ENCODE results near the gene SP140L. TPM values are rescaled to one million over a fixed set of nuclear protein-coding genes. Genes with fewer than 3 reads are reported as not detected.
"Not testable (repeated sequence)": the region's sequence is repeated elsewhere in the genome, so short reads cannot be mapped to it uniquely, and the experiment has no call there.

The SP140L gene
- total RNA-seq: 10 to 100 TPM; 13.2 to 14.4 TPM

DNA sequence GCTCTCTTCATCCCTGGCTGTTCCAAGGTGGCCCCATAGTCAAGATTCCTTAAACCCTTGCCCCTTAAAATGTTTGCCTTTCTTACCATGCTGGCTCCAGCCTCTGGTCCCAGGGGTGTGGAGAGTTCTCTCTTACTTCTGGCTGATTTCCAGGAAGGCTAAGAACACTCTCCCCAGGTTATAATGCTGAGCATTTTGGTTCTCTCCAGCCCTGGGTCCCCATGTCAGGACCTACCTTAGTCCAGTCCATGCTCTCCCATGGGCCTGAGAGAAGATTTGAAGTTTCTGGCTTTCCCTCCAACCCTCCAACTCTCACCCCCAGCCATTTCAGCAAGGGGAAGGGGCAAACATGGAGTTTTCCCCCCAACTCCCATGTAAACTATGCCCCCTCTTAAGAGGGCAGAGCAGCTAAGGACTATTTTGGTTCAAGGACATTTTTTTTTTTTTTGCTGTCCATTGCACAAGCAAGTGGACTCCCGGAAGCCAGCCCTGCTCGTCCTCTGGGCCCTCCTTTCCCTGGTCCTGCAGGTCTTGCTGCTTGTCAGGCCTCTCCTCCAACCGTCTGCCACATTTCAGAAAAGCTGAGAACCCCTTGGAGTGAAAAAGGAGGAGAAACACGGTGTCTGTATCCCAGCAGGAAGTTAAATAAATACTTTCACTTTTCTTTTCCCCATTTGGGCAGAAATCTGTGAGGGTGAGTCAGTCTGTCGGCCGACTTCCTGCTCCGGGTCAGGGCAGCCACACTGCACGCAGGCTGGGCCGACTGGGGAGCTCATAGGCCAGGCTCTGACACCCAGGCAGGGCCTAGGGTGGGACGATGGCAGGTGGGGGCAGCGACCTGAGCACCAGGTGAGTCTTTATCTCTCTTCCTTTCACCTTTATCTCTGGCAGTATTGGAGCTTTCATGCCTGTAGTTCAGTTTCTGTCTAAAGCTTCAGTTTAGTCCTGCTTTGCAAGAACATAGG is at the start of gene SP140L:
Gene SP140L (plus strand): TSS at position 741 of the 965 bp plus-strand sequence. CDS start 77 bp downstream, at position 818.
- H3K27ac ChIP-seq: peak within 1 kb of the TSS; percentile 90
- no peaks in the 10 kb centered on the region for H3K4me1 ChIP-seq
- peak; percentile 87 for DNase-seq
- intact Hi-C loops (cut with DNase I): loop anchor here (10.0 kb wide), 1 partner anchor 88 kb away; the partner anchor contains the start of gene SP100
- H3K4me3 ChIP-seq: peak within 1 kb of the TSS; percentile 31
- TF ChIP-seq, protein P1, sequence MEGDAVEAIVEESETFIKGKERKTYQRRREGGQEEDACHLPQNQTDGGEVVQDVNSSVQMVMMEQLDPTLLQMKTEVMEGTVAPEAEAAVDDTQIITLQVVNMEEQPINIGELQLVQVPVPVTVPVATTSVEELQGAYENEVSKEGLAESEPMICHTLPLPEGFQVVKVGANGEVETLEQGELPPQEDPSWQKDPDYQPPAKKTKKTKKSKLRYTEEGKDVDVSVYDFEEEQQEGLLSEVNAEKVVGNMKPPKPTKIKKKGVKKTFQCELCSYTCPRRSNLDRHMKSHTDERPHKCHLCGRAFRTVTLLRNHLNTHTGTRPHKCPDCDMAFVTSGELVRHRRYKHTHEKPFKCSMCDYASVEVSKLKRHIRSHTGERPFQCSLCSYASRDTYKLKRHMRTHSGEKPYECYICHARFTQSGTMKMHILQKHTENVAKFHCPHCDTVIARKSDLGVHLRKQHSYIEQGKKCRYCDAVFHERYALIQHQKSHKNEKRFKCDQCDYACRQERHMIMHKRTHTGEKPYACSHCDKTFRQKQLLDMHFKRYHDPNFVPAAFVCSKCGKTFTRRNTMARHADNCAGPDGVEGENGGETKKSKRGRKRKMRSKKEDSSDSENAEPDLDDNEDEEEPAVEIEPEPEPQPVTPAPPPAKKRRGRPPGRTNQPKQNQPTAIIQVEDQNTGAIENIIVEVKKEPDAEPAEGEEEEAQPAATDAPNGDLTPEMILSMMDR (IDR thresholded peaks at IDR 0.05): no peak
- no peaks in the 10 kb centered on the region for H3K9me3 ChIP-seq
- H3K9ac ChIP-seq (ENCODE audit: low read depth in 2 of 2, low read length in 2 of 2): peak within 1 kb of the TSS; percentile 64 to 74
- no peaks in the 10 kb centered on the region for H3K36me3 ChIP-seq
- no peaks in the 10 kb centered on the region for H3K27me3 ChIP-seq

- Histone ChIP-seq H3K36me3 (no peaks in the 10 kb centered on the region), H3K9me3 (no peaks in the 10 kb centered on the region), H3K27ac (no peak overlapping the region), H3K27me3 (no peaks in the 10 kb centered on the region), H3K4me3 (no peak overlapping the region), H3K9ac (ENCODE audit: low read depth in 2 of 2, low read length in 2 of 2) (no peak overlapping the region), H3K4me1 (no peaks in the 10 kb centered on the region)
- intact Hi-C loops (cut with DNase I): no loop called here
- TF ChIP-seq, protein P1 (IDR thresholded peaks at IDR 0.05): no peak
- no peak for DNase-seq
These were observed 44.1 kb upstream of the SP140L start for GRCh38 chr2:230282936-230283335.

GRCh38 chr2:230286048-230286447 is 40.9 kb upstream of the SP140L start:
- no peaks in the 10 kb centered on the region for H3K36me3 ChIP-seq
- no peak overlapping the region for H3K27ac ChIP-seq
- DNase-seq: no peak
- no peak overlapping the region for H3K9ac ChIP-seq (ENCODE audit: low read depth in 2 of 2, low read length in 2 of 2)
- H3K9me3 ChIP-seq: no peaks in the 10 kb centered on the region
- no peaks in the 10 kb centered on the region for H3K27me3 ChIP-seq
- no peak overlapping the region for H3K4me3 ChIP-seq
- no peaks in the 10 kb centered on the region for H3K4me1 ChIP-seq
- intact Hi-C loops (cut with DNase I): no loop called here
- TF ChIP-seq, protein P1 (IDR thresholded peaks at IDR 0.05): no peak

DNA sequence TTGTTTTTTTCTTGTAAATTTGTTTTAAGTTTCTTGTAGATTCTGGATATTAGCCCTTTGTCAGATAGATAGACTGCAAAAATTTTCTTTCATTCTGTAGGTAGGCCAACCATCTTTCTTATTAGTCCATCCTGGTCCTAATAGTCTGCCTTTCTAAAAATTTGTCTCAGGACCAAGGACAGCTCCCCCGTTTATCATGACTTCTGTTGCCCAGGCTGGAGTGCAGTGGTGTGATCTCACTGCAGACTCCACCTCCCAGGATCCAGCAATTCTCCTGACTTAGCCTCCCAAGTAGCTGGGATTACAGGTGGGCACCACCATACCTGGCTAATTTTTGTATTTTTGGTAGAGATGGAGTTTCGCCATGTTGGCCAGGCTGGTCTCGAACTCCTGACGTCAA is 37.7 kb upstream of the SP140L start:
- intact Hi-C loops (cut with DNase I); H3K4me3 ChIP-seq; H3K9ac ChIP-seq (ENCODE audit: low read depth in 2 of 2, low read length in 2 of 2); H3K36me3 ChIP-seq; H3K9me3 ChIP-seq; H3K27me3 ChIP-seq; H3K4me1 ChIP-seq; DNase-seq; H3K27ac ChIP-seq: not testable (repeated sequence)

- intact Hi-C loops (cut with DNase I): no loop called here
- Histone ChIP-seq H3K4me3 (no peak overlapping the region), H3K9ac (ENCODE audit: low read depth in 2 of 2, low read length in 2 of 2) (no peak overlapping the region), H3K4me1 (no peaks in the 10 kb centered on the region), H3K27me3 (no peaks in the 10 kb centered on the region), H3K27ac (no peak overlapping the region), H3K9me3 (no peaks in the 10 kb centered on the region), H3K36me3 (no peaks in the 10 kb centered on the region)
- no peak for DNase-seq
- TF ChIP-seq, protein P1 (IDR thresholded peaks at IDR 0.05): no peak
These were observed 31.8 kb upstream of the SP140L start for GRCh38 chr2:230295192-230295591.

GRCh38 chr2:230296917-230297316 is 30.1 kb upstream of the SP140L start:
- intact Hi-C loops (cut with DNase I): no loop called here
- TF ChIP-seq, protein P1 (IDR thresholded peaks at IDR 0.05): no peak
- no peak for DNase-seq
- H3K9me3 ChIP-seq: no peaks in the 10 kb centered on the region
- H3K4me3 ChIP-seq: no peak overlapping the region
- H3K27me3 ChIP-seq: no peaks in the 10 kb centered on the region
- no peak overlapping the region for H3K27ac ChIP-seq
- H3K9ac ChIP-seq (ENCODE audit: low read depth in 2 of 2, low read length in 2 of 2): no peak overlapping the region
- no peaks in the 10 kb centered on the region for H3K36me3 ChIP-seq
- no peaks in the 10 kb centered on the region for H3K4me1 ChIP-seq
